HG03103 (cell line): Measurements from ENCODE around the gene HOXA13.

ENCODE experiments used
- ATAC-seq: cut with Tn5 transposase; IDR thresholded peaks from one replicate; pipeline ENCODE4 v1.9.1; 2021; ENCODE audit warnings: low read depth; ENCODE audit not compliant: unreplicated experiment

Gene HOXA13

GRCh38 chr7:27193335-27194001, 6.4 kb downstream of the HOXA13 start:
- no peak for ATAC-seq

- ATAC-seq = no peak
These were observed 7.2 kb downstream of the HOXA13 start for GRCh38 chr7:27192546-27193334.

- no peak for ATAC-seq
These were observed 7.9 kb downstream of the HOXA13 start for GRCh38 chr7:27191833-27192545.

- no peak for ATAC-seq
These were observed 8.6 kb downstream of the HOXA13 start for GRCh38 chr7:27191161-27191731.

GRCh38 chr7:27189997-27190748, 9.7 kb downstream of the HOXA13 start:
- no peak for ATAC-seq

GRCh38 chr7:27189295-27189996, 10.4 kb downstream of the HOXA13 start:
- ATAC-seq = no peak

GRCh38 chr7:27188386-27189294, 11.3 kb downstream of the HOXA13 start:
- no peak for ATAC-seq

- ATAC-seq = no peak
These were observed 12.2 kb downstream of the HOXA13 start for GRCh38 chr7:27187475-27188385.

- ATAC-seq = no peak
These were observed 13.0 kb downstream of the HOXA13 start for GRCh38 chr7:27186668-27187474.

GRCh38 chr7:27185854-27186667, 13.8 kb downstream of the HOXA13 start:
- ATAC-seq = no peak

GRCh38 chr7:27185013-27185853, 14.7 kb downstream of the HOXA13 start, which contains the start of gene HOXA11:
HOXA11 (minus strand) TSS chr7:27185232; CDS start chr7:27185144, 88 bp downstream.
- ATAC-seq = no peak

- ATAC-seq = no peak
These were observed 15.4 kb downstream of the HOXA13 start for GRCh38 chr7:27184337-27185012.

GRCh38 chr7:27183682-27184336, 16.1 kb downstream of the HOXA13 start:
- ATAC-seq = no peak
